Gastroesophageal sphincter (tissue), 3 donors: ENCODE results near the gene SLC25A19.

Source experiments
- EP300 ChIP-seq: sonication (generic); formaldehyde crosslinking; IDR thresholded peaks from one replicate; pipeline ENCODE4 v1.6.1; 2017; ENCODE audit warnings: antibody characterized with exemption, mild to moderate bottlenecking
- POLR2A ChIP-seq, 2 donors: fragments of 450-650 bp; IDR thresholded peaks; one replicate each; pipeline ENCODE4 v1.6.1; 2017; ENCODE audit warnings: antibody characterized with exemption in 2 of 2, mild to moderate bottlenecking in 2 of 2, moderate library complexity in 1 of 2
- POLR2AphosphoS5 ChIP-seq: sonication (generic); formaldehyde crosslinking; IDR thresholded peaks from one replicate; pipeline ENCODE4 v1.6.1; 2017; ENCODE audit warnings: antibody characterized with exemption
- TF ChIP-seq, protein P1 (sequence below), 4 experiments: fragments of 200-600 bp in 2 of 4; fragments of 450-650 bp in 2 of 4; sonication (generic) in 1 of 4; IDR thresholded peaks; one replicate each; pipeline ENCODE4 v1.5.1; 2017 to 2019; ENCODE audit warnings: antibody characterized with exemption in 4 of 4, mild to moderate bottlenecking in 2 of 4, moderate library complexity in 2 of 4

DNA sequence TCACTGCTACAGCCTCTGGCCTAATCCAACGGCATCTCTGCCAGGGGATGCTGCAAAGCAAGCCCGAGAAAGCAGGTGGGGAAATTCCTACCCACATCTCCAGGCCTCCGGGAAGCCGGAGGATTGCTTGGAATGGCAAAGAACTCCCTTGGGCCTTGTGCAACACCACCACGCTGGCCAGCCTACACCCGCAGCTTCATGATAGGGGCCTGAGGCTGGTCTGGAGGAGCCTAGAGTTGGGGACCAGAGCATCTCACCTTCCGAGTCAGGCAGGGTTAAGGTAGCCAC is 48.1 kb downstream of the SLC25A19 start:
- TF ChIP-seq POLR2A (IDR thresholded peaks at IDR 0.05), result no peak
- no peak for TF ChIP-seq EP300
- TF ChIP-seq, protein P1, sequence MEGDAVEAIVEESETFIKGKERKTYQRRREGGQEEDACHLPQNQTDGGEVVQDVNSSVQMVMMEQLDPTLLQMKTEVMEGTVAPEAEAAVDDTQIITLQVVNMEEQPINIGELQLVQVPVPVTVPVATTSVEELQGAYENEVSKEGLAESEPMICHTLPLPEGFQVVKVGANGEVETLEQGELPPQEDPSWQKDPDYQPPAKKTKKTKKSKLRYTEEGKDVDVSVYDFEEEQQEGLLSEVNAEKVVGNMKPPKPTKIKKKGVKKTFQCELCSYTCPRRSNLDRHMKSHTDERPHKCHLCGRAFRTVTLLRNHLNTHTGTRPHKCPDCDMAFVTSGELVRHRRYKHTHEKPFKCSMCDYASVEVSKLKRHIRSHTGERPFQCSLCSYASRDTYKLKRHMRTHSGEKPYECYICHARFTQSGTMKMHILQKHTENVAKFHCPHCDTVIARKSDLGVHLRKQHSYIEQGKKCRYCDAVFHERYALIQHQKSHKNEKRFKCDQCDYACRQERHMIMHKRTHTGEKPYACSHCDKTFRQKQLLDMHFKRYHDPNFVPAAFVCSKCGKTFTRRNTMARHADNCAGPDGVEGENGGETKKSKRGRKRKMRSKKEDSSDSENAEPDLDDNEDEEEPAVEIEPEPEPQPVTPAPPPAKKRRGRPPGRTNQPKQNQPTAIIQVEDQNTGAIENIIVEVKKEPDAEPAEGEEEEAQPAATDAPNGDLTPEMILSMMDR (IDR thresholded peaks at IDR 0.05), result no peak
- TF ChIP-seq POLR2AphosphoS5, result no peak
